Vagina (tissue), 2 donors: ENCODE measurements around the gene ANKRD29.

Source experiments
- POLR2A ChIP-seq, 2 donors: fragments of 450-650 bp; IDR thresholded peaks; one replicate each; pipeline ENCODE4 v1.6.1; 2017; ENCODE audit warnings: antibody characterized with exemption in 2 of 2, mild to moderate bottlenecking in 2 of 2, moderate library complexity in 2 of 2
- TF ChIP-seq, protein P1 (sequence below), 3 experiments: fragments of 450-650 bp in 2 of 3; fragments of 200-600 bp in 1 of 3; sonication (generic) in 1 of 3; IDR thresholded peaks; one replicate each; pipeline ENCODE4 v1.5.1; 2017 to 2019; ENCODE audit warnings: antibody characterized with exemption in 3 of 3, mild to moderate bottlenecking in 2 of 3, moderate library complexity in 2 of 3

DNA sequence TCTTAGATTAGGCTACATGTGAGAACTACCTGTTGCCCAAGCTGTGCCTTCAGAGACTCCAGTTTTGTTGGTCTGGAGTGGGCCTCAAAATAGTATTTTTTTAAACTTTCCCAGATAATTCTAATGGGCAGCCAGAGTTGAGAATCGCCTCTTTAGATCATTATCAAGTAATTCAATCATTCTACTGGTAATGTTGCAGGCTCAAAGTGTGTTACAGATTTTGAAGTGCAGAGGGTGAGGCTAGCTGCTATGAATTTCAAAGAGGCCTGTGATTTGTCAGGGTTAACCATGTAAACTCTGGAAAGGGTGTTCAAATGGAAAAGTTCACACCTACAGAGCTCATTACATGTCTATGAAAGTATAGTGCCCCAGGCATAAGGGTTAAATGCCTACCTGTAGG is 30.1 kb downstream of the ANKRD29 start:
- TF ChIP-seq, protein P1, sequence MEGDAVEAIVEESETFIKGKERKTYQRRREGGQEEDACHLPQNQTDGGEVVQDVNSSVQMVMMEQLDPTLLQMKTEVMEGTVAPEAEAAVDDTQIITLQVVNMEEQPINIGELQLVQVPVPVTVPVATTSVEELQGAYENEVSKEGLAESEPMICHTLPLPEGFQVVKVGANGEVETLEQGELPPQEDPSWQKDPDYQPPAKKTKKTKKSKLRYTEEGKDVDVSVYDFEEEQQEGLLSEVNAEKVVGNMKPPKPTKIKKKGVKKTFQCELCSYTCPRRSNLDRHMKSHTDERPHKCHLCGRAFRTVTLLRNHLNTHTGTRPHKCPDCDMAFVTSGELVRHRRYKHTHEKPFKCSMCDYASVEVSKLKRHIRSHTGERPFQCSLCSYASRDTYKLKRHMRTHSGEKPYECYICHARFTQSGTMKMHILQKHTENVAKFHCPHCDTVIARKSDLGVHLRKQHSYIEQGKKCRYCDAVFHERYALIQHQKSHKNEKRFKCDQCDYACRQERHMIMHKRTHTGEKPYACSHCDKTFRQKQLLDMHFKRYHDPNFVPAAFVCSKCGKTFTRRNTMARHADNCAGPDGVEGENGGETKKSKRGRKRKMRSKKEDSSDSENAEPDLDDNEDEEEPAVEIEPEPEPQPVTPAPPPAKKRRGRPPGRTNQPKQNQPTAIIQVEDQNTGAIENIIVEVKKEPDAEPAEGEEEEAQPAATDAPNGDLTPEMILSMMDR (IDR thresholded peaks at IDR 0.05) = no peak
- TF ChIP-seq POLR2A (IDR thresholded peaks at IDR 0.05) = no peak
